H1 (cell line): ENCODE results near the gene OR6N1. TPM values are rescaled to one million over a fixed set of nuclear protein-coding genes. Genes with fewer than 3 reads are reported as not detected.

Experiments
- CTCF ChIA-PET: fragments of 300-600 bp; sonication (Branson Sonifier 250); formaldehyde crosslinking; loops from one replicate; lab custom pipeline; 2021; ENCODE audit not compliant: partially characterized antibody; lab: Charles Lee
- POLR2A ChIA-PET: fragments of 300-600 bp; sonication (Branson Sonifier 250); formaldehyde crosslinking; loops from one replicate; lab custom pipeline; 2021; ENCODE audit warnings: inconsistent platforms; ENCODE audit not compliant: partially characterized antibody; lab: Charles Lee
- DNase-seq, 2 experiments: peaks; one replicate each; pipeline versions ENCODE4 v3.0.0 to v3.0.0-alpha.2; 2010 to 2022; ENCODE audit warnings: low spot score in 2 of 2, low read depth in 1 of 2, mixed read lengths in 1 of 2
- FAIRE-seq: peaks from 2 replicates; lab custom pipeline; 2011; peaks lifted over from hg19 to GRCh38; lab: Jason Lieb, UNC
- H2AFZ ChIP-seq: 2 replicates; pipeline ENCODE4 v1.8.1; 2012; ENCODE audit warnings: low read length, inconsistent platforms
- H2AK5ac ChIP-seq: 2 replicates; pipeline ENCODE4 v1.6.1; 2013; ENCODE audit warnings: low read depth, low read length
- H2BK120ac ChIP-seq: replicated peaks from 2 replicates; pipeline ENCODE3; 2013; ENCODE audit warnings: low read depth, low read length, inconsistent platforms
- H2BK12ac ChIP-seq: 2 replicates; pipeline ENCODE4 v1.6.1; 2013; ENCODE audit warnings: low read depth, low read length
- H2BK15ac ChIP-seq: 2 replicates; pipeline ENCODE4 v1.6.1; 2013; ENCODE audit warnings: low read length
- H2BK20ac ChIP-seq: 2 replicates; pipeline ENCODE4 v1.6.1; 2013; ENCODE audit warnings: low read length
- H2BK5ac ChIP-seq: 2 replicates; pipeline ENCODE4 v1.6.1; 2013; ENCODE audit warnings: low read depth, low read length
- H3K14ac ChIP-seq: 2 replicates; pipeline ENCODE4 v1.6.1; 2013; ENCODE audit warnings: inconsistent platforms; ENCODE audit not compliant: insufficient read length
- H3K18ac ChIP-seq: 2 replicates; pipeline ENCODE4 v1.6.1; 2013; ENCODE audit warnings: low read length; ENCODE audit errors: extremely low read depth
- H3K23ac ChIP-seq: 2 replicates; pipeline ENCODE4 v1.6.1; 2013; ENCODE audit warnings: inconsistent platforms; ENCODE audit not compliant: insufficient read length
- H3K23me2 ChIP-seq: 2 replicates; pipeline ENCODE4 v1.6.1; 2013; ENCODE audit warnings: low read depth, low read length
- H3K27ac ChIP-seq: 2 replicates; pipeline ENCODE4 v1.6.1; 2011; ENCODE audit warnings: low read depth, low read length, inconsistent platforms
- H3K27me3 ChIP-seq, 4 experiments: replicated peaks in 1 of 4; 1 replicate in 1 of 4; 2 replicates in 3 of 4; pipeline versions ENCODE4 v1.6.1 to v1.8.1; 2011 to 2013; ENCODE audit warnings: low read length in 3 of 4, mild to moderate bottlenecking in 3 of 4, inconsistent platforms in 2 of 4, mixed read lengths in 2 of 4, moderate library complexity in 1 of 4; ENCODE audit not compliant: control insufficient read depth in 3 of 4, insufficient read depth in 3 of 4; ENCODE audit errors: extremely low read depth in 1 of 4
- H3K36me3 ChIP-seq, 4 experiments: 2 replicates each; pipeline versions ENCODE4 v1.6.1 to v1.8.1; 2011 to 2013; ENCODE audit warnings: mild to moderate bottlenecking in 4 of 4, low read length in 3 of 4, moderate library complexity in 2 of 4, control low read depth in 1 of 4, inconsistent platforms in 1 of 4; ENCODE audit not compliant: insufficient read depth in 4 of 4, control insufficient read depth in 2 of 4
- H3K4ac ChIP-seq: replicated peaks from 2 replicates; pipeline ENCODE3; 2013; ENCODE audit warnings: low read length, low read depth, mixed read lengths, inconsistent platforms; ENCODE audit not compliant: insufficient read length
- H3K4me1 ChIP-seq, 4 experiments: replicated peaks in 1 of 4; 1 replicate in 1 of 4; 2 replicates in 3 of 4; pipeline versions ENCODE4 v1.6.1 to v1.8.1; 2011 to 2013; ENCODE audit warnings: low read length in 3 of 4, inconsistent platforms in 2 of 4, mixed read lengths in 1 of 4; ENCODE audit not compliant: insufficient read depth in 4 of 4, control insufficient read depth in 3 of 4
- H3K4me2 ChIP-seq, 2 experiments: 2 replicates each; pipeline versions ENCODE4 v1.6.1 to v1.8.1; 2011 to 2013; ENCODE audit warnings: low read depth in 2 of 2, low read length in 2 of 2, control low read depth in 1 of 2, inconsistent platforms in 1 of 2, mild to moderate bottlenecking in 1 of 2; ENCODE audit not compliant: insufficient read depth in 1 of 2
- H3K4me3 ChIP-seq, 4 experiments: fragments of 200-600, 300-600 bp in 1 of 4; sonication (generic), shearing (Covaris generic), sonication (Bioruptor Twin) in 1 of 4; 2 replicates each; pipeline versions ENCODE4 v1.5.1 to v1.8.1; 2011 to 2016; ENCODE audit warnings: low read length in 4 of 4, low read depth in 3 of 4, control low read depth in 2 of 4, inconsistent platforms in 2 of 4, mild to moderate bottlenecking in 2 of 4, mixed read lengths in 1 of 4, moderate library complexity in 1 of 4; ENCODE audit not compliant: insufficient read depth in 2 of 4; ENCODE audit errors: extremely low read depth in 1 of 4
- H3K56ac ChIP-seq: replicated peaks from 2 replicates; pipeline ENCODE3; 2013; ENCODE audit warnings: low read depth, mild to moderate bottlenecking, mixed read lengths, low read length, inconsistent platforms; ENCODE audit not compliant: insufficient read length
- H3K79me1 ChIP-seq: 2 replicates; pipeline ENCODE4 v1.6.1; 2013; ENCODE audit warnings: low read depth, low read length, control low read depth
- H3K79me2 ChIP-seq, 2 experiments: 2 replicates each; pipeline versions ENCODE4 v1.6.1 to v1.8.1; 2012 to 2013; ENCODE audit warnings: low read length in 2 of 2, mild to moderate bottlenecking in 2 of 2, inconsistent platforms in 1 of 2; ENCODE audit not compliant: insufficient read depth in 2 of 2, control insufficient read depth in 1 of 2
- H3K9ac ChIP-seq, 4 experiments: replicated peaks in 1 of 4; 1 replicate in 1 of 4; 2 replicates in 3 of 4; pipeline versions ENCODE4 v1.6.1 to v1.8.1; 2011 to 2013; ENCODE audit warnings: low read depth in 3 of 4, low read length in 3 of 4, control low read depth in 2 of 4, mild to moderate bottlenecking in 2 of 4, moderate library complexity in 2 of 4, inconsistent platforms in 1 of 4; ENCODE audit errors: extremely low read depth in 1 of 4
- H3K9me3 ChIP-seq, 2 experiments: 2 replicates each; pipeline versions ENCODE4 v1.6.1 to v1.8.1; 2012 to 2013; ENCODE audit warnings: mild to moderate bottlenecking in 2 of 2, moderate library complexity in 2 of 2, control low read depth in 1 of 2, inconsistent platforms in 1 of 2, low read depth in 1 of 2, low read length in 1 of 2, mixed read lengths in 1 of 2; ENCODE audit not compliant: insufficient read depth in 2 of 2
- H4K20me1 ChIP-seq, 2 experiments: replicated peaks in 1 of 2; 2 replicates each; pipeline versions ENCODE3 to v1.8.1; 2011 to 2013; ENCODE audit warnings: inconsistent platforms in 2 of 2, low read length in 2 of 2, mild to moderate bottlenecking in 1 of 2; ENCODE audit not compliant: insufficient read depth in 2 of 2, control insufficient read depth in 1 of 2
- H4K5ac ChIP-seq: 2 replicates; pipeline ENCODE4 v1.6.1; 2013; ENCODE audit warnings: low read length, low read depth, mixed read lengths, inconsistent platforms; ENCODE audit not compliant: insufficient read length
- H4K8ac ChIP-seq: 2 replicates; pipeline ENCODE4 v1.8.0; 2013; ENCODE audit warnings: mild to moderate bottlenecking, moderate library complexity, low read length, inconsistent platforms; ENCODE audit not compliant: insufficient read depth; ENCODE audit errors: extremely low read depth
- H4K91ac ChIP-seq: replicated peaks from 2 replicates; pipeline ENCODE3; 2013; ENCODE audit warnings: low read length, mixed read lengths, inconsistent platforms; ENCODE audit not compliant: insufficient read length
- CEBPB ChIP-seq: IDR thresholded peaks from 2 replicates; pipeline ENCODE4 v1.6.1; 2012; ENCODE audit warnings: low read depth, low read length
- CTCF ChIP-seq, 3 experiments: IDR thresholded peaks; 1 replicate in 2 of 3; 2 replicates in 1 of 3; pipeline versions ENCODE4 v1.5.1 to v1.6.1; 2011; ENCODE audit warnings: low read length in 3 of 3, mild to moderate bottlenecking in 3 of 3, inconsistent platforms in 2 of 3, low read depth in 1 of 3, moderate library complexity in 1 of 3; ENCODE audit not compliant: insufficient read depth in 1 of 3; ENCODE audit errors: control extremely low read depth in 1 of 3
- EP300 ChIP-seq, 2 experiments: IDR thresholded peaks; 1 replicate in 1 of 2; 2 replicates in 1 of 2; pipeline ENCODE4 v1.6.1; 2011 to 2012; ENCODE audit warnings: low read depth in 2 of 2, low read length in 2 of 2, mild to moderate bottlenecking in 2 of 2, borderline replicate concordance in 1 of 2, inconsistent platforms in 1 of 2, moderate library complexity in 1 of 2
- RAD21 ChIP-seq, 2 experiments: IDR thresholded peaks in 1 of 2; conservative IDR thresholded peaks in 1 of 2; 2 replicates each; pipeline ENCODE4 v1.6.1; 2011; ENCODE audit warnings: low read depth in 2 of 2, low read length in 2 of 2, improper control_type of control experiment in 1 of 2, inconsistent platforms in 1 of 2, mild to moderate bottlenecking in 1 of 2, moderate library complexity in 1 of 2
- TCF12 ChIP-seq: IDR thresholded peaks from 2 replicates; pipeline ENCODE4 v1.6.1; 2011; ENCODE audit warnings: low read depth, mild to moderate bottlenecking, low read length
- WGBS, 2 experiments: shearing (Covaris generic) in 1 of 2; methylation state at CpG; one replicate each; pipeline versions ENCODE4 v1.1.6 to v1.1.7; 2013 to 2015; ENCODE audit warnings: low lambda C conversion rate in 2 of 2, mixed read lengths in 2 of 2, inconsistent platforms in 1 of 2, low coverage in 1 of 2, missing lambda C conversion rate in 1 of 2; ENCODE audit not compliant: insufficient replicate concordance in 2 of 2, insufficient coverage in 1 of 2, insufficient read length in 1 of 2; ENCODE audit errors: extremely low coverage in 1 of 2, missing lambda C conversion rate in 1 of 2; 5-methylcytosine and 5-hydroxymethylcytosine counted together
- polyA plus RNA-seq, 7 experiments: library from polyadenylated mRNA; depleted of rRNA in 3 of 7; stranded (reverse) in 5 of 7; unstranded in 2 of 7; fragments of >200 nt in 5 of 7; fragments of 200-250 nt in 2 of 7; gene quantifications; 1 replicate in 5 of 7; 2 replicates in 1 of 7; 4 replicates in 1 of 7; pipeline versions ENCODE4 v1.2.1 to v1.2.3, GENCODE V29; 2011 to 2013; ENCODE audit warnings: missing spikeins in 2 of 7, mixed read lengths in 2 of 7
- total RNA-seq: library from RNA; stranded (reverse); fragmentation: NEBNext Ultra II Directional; extraction: Animal tissue kit (Norgen Biotek cat#: 25700); gene quantifications from 2 replicates; pipeline ENCODE4 v1.2.1, GENCODE V29; 2021

Gene OR6N1
- total and polyA plus RNA-seq, 2 of the 8 experiments (the other 6 are each of a cell fraction or from before 2014, with no cell fraction given) = not detected

- H3K4me1 ChIP-seq = no peaks in the 10 kb centered on the region
- no peak overlapping the region for H3K4ac ChIP-seq
- DNase-seq = peak in 1 of 2 experiments; percentile 58
- H3K27me3 ChIP-seq = no peaks in the 10 kb centered on the region
- H3K27ac ChIP-seq = no peak overlapping the region
- ChIA-PET CTCF (interaction anchor here (0.6 to 2.9 kb wide), 20 partner anchors 9 to 433 kb away, joined by 3 to 10 read pairs (median 4); no protein-coding TSS in a partner anchor), POLR2A (no interaction called here)
- no peaks in the 10 kb centered on the region for H3K36me3 ChIP-seq
- H2AFZ ChIP-seq = no peak overlapping the region
- H4K20me1 ChIP-seq = no peaks in the 10 kb centered on the region
- H3K9me3 ChIP-seq = no peaks in the 10 kb centered on the region
- no peak overlapping the region for H3K18ac ChIP-seq
- no peak overlapping the region for H4K8ac ChIP-seq
- no peaks in the 10 kb centered on the region for H3K79me1 ChIP-seq
- FAIRE-seq = peak; percentile 79
- H3K56ac ChIP-seq = no peak overlapping the region
- H3K23ac ChIP-seq = no peak overlapping the region
- H4K91ac ChIP-seq = no peak overlapping the region
- H2BK120ac ChIP-seq = no peak overlapping the region
- H3K9ac ChIP-seq = no peak overlapping the region
- H3K4me2 ChIP-seq = no peak overlapping the region
- WGBS, 2 experiments = 87% methylated on average over 2 of the region's 2 CpGs; no CpG with 5 or more reads in 1 of the 2 experiments
- H2AK5ac ChIP-seq = no peak overlapping the region
- no peak overlapping the region for H2BK20ac ChIP-seq
- H2BK5ac ChIP-seq = no peak overlapping the region
- no peaks in the 10 kb centered on the region for H3K23me2 ChIP-seq
- no peaks in the 10 kb centered on the region for H3K79me2 ChIP-seq
- H2BK12ac ChIP-seq = no peak overlapping the region
- H3K14ac ChIP-seq = no peak overlapping the region
- TF ChIP-seq CEBPB (0 out of 2 replicates have a peak, but pooled peaks have one; percentile 15), TCF12 (peak; percentile 51; the same call in 1 of the 2 replicates), RAD21 (IDR thresholded peaks at IDR 0.05 in 1 of 2, conservative IDR thresholded peaks at IDR 0.05 in 1 of 2; ENCODE audit: low read depth in 2 of 2, low read length in 2 of 2) (peak; percentile 70 to 78), CTCF (IDR thresholded peaks at IDR 0.05; ENCODE audit: control extremely low read depth in 1 of 3, insufficient read depth in 1 of 3, low read depth in 1 of 3, low read length in 3 of 3) (peak in 2 of 3 experiments; percentile 66 to 71; a peak in 3 of 4 replicates), EP300 (IDR thresholded peaks at IDR 0.05; ENCODE audit: borderline replicate concordance in 1 of 2, low read depth in 2 of 2, low read length in 2 of 2) (no peak)
- TF ChIP-seq, all 59 proteins: peak for 4
- Histone ChIP-seq H3K4me3 (no peak overlapping the region), H2BK15ac (no peak overlapping the region), H4K5ac (no peak overlapping the region)
Observed at GRCh38 chr1:158793604-158794003, 21.6 kb upstream of the OR6N1 start.
